HG03460 (cell line): ENCODE results near the gene LRRC66.

Experiments used
- ATAC-seq: cut with Tn5 transposase; IDR thresholded peaks from one replicate; pipeline ENCODE4 v1.9.1; 2021; ENCODE audit not compliant: unreplicated experiment

The LRRC66 gene

DNA sequence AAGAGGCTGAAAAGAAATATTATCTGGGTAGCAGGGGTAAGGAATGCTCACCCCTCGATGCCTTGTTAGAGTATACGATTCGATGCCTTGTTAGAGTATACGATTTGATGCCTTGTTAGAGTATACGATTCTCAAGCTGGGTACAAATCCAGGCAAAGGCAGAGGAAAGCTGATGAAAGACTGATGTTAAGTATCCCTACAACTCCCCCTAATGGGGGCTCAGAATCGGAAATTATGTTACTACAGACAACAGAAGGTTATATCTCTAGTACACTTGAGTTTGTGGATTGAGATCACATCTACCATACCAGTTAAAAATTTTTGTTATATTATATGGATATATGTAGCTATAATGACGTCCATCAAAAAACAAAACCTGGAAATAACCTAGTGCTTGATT lies 4.8 kb downstream of the LRRC66 start:
- ATAC-seq: no peak

DNA sequence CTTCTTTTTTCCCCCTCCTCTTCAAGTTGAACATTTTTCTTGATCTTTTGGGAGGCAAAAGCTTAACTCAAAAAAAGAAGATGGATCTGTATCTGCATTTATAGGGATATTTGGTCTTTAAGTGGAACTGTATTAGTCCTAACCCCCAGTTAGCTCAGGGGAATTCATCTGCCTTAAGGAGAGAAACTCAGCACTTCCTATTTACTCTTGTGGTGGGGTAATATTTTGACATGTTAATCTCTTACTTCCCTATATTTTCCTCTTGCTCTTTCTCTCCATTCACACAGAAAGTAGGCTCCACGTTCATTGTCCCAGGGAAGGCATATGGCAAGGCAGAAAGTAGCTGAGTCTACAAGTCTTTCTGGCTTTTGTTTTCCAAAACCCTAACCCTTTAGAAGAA lies 5.3 kb downstream of the LRRC66 start:
- ATAC-seq: no peak

DNA sequence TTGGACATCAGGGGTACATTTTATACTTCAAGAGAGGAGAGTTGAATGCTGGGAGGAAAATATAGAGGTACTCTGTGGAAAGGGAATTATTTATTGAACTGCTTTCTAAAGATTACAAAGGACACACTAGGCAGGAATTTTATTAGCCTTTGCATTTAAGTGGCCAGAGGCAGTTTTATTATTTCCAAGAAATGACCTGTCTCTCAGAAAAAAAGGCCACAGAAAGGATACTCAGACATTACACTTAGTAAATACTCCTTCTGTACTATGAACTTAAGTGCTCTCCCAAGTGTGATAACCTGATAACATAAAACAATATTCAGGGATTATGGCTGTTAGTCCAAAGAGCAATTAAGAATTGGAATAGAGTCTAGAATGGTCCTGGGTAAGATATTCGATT lies 7.5 kb downstream of the LRRC66 start:
- ATAC-seq: no peak

DNA sequence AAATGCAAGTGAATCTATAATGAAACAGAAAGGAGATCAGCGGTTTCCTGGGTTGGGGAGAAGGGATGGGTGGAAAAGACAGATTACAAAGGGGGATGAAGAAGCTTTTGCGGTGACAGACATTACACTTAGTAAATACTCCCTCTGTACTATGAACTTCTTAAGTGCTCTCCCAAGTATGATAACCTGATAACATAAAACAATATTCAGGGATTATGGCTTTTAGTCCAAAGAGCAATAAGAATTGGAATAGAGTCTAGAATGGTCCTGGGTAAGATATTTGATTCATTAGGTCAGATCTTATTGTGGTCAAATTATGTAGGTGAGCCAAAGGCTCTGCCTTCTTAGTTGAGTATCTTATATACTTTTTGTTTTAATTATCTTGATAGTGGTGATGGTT lies 9.2 kb downstream of the LRRC66 start:
- ATAC-seq: no peak

DNA sequence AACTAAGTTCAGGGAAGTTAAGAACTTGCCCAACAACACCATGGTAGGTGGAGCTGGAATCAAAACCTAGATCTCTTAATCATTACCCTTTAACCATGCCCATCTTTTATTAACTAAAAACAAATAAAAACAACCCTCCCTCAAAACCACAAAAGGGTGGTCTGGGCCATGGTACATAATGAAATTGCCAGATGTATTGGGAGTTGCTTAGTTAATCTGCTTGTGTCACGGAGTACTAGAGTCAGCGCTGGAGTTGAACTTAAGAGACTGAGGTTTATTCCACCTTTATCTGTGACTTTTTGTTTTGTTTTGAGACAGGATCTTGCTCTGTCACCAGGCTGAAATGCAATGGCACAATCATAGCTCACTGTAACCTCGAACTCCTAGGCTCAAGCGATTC lies 13.3 kb downstream of the LRRC66 start:
- no peak for ATAC-seq

DNA sequence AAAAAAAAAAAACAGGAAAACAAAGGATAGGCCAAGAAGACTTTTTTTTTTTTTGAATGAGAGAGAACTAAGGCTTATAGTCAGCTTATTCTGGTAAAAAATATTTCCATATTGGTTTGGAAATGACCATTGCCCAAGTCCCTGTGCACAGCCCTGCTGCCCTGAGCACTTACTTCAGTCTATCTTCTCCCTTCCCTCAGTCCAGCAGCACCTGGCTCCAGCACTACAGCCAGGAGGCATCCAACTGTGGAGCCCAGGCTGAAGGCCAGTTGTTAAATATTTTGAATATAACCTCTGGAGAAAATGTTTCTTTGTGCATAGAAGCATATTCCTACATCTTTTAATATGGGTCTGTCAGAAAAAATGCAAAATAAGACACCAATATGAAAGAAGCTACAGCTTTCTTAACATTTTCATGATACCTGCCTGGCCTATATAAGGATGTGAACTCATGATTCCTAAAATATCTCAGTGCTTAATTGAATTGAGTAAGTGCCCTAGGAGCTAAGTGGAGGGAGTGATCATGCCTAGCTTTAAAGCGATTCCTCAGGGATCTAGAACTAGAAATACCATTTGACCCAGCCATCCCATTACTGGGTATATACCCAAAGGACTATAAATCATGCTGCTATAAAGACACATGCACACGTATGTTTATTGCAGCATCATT lies 14.4 kb downstream of the LRRC66 start:
- no peak for ATAC-seq

DNA sequence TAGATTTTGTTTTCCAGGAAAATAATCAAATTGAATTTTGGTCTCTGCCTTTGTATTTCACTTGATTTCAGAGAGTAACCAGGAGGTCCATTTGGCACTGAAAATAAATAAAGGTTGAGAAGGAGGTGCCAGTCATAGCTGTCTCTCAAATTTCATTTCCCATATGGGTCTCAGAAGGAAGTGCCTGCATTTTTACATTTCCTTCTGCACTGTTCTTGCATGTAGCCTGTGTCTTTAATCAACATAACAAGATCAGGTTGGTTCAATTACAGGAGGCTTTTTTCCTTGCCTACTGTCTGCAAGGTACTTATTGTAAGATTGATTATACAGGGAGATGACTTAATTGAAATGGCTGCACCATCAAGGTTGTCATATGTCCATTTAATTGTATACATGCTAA lies 15.7 kb downstream of the LRRC66 start:
- no peak for ATAC-seq

DNA sequence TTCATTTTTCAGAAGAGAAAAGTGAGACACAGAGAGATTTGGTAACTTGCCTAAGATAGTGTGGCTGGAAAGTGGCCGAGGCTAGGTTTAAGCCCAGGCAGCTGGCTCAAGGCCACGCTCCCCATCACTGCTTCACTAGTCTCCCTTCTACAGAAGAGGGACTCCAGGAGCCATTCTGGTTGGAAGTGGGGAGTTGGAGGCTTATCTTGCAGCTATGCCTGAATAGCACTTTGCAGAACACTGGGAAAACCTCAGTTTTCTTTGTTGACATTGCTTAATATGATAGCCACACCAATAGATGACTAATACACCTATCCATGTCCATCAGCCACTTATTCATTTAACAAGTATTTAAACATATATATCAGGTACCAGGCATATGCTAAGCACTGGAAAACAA lies 18.5 kb downstream of the LRRC66 start:
- ATAC-seq: no peak

DNA sequence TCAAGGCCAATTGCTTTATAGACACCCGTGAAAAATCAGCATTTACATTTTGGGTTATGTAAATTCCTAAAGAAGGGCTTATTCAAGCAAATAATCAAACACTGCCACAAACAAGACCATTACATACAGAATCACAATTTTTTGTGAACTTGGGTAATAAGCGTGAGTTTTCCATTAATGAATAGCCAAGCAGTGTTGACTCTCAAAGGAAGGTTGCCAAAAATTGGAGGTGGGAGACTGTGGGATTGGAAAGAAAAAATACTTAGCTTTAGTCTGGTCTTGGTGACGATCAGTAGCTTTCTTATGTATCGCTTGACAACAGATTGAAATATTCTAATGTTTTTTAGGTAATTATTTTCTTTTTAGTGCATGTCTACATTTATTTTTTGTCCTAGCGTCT lies 20.9 kb downstream of the LRRC66 start:
- no peak for ATAC-seq

DNA sequence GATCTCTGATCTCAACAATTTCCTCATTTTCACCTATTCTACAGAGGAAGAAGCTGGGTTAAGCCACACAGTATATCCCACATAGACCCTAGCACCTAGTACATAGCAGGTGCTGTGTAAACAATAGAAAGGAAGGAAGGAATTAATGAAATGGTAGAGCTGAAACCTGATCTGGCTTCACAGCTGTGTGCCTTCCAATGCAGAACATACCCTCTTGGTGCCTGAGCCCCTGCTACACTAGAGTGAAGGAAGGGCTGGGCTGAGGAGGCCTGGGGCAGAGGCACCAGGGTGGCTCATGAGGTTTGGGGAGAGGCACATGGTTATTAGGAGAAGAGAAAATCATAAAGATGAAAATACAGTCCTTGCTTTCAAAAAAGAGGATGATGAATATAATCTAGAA lies 21.3 kb downstream of the LRRC66 start:
- no peak for ATAC-seq

DNA sequence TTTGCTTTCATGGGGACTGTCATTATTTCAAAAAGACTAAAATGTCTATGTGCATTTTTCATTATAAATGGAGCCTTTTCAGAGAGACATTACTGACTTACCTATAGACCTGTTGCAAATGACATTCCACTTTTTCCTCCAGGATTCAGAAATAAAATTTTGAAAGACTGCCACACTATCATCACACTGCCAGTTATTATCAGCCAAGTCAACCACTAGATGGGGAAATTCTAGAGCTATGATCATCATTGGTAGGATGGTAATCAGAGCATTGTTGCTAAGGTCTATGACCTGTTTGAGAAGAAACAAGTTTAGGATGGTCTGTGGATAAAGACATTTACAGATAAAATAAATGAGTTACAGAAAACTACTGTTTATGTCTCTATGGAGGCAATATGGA lies 22.5 kb downstream of the LRRC66 start:
- no peak for ATAC-seq

DNA sequence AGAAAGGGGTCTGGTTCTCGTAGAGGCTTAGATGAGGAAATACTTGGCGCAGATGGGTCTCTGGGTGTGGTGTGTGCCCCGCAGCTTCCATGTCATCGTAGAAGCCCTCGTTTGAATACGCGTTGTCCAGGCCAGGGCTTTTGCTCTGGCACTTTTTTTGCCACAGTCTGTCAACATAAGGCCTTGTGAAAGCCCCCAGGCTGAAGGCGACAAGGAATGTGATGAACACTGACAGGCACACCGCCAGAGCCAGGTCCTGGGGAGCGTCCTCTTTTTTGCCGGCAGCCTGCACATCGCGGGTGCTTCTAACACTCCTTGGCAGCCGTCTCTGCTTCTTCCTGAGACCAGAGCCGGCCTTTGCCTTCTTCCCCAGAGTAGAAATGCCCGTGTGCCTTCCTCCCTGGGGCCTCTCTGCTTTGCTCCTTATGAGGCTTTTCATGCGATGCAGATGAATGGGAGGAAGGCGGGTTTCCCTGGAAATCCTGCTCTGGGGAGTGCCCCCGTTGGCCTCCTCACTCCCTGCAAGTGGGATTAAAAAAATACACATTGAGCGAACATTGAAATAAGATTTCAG lies 24.4 kb downstream of the LRRC66 start:
- no peak for ATAC-seq

DNA sequence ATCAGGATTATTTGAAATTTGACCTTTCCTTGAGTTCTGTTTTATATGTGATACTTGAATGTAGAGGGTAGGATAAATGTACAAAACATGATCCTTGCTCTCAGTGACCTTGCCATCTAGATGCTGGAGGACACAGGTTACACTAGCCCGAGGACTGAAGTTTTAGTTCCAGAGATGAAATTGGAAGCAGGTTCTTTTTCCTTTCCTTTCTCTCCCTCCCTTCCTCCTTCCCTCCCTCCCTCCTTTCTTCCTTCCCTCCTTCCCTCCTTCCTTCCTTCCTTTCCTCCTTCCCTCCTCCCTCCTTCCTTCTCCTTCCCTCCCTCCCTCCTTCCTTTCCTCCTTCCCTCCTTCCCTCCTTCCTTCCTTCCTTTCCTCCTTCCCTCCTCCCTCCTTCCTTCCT lies 54.3 kb downstream of the LRRC66 start:
- no peak for ATAC-seq

DNA sequence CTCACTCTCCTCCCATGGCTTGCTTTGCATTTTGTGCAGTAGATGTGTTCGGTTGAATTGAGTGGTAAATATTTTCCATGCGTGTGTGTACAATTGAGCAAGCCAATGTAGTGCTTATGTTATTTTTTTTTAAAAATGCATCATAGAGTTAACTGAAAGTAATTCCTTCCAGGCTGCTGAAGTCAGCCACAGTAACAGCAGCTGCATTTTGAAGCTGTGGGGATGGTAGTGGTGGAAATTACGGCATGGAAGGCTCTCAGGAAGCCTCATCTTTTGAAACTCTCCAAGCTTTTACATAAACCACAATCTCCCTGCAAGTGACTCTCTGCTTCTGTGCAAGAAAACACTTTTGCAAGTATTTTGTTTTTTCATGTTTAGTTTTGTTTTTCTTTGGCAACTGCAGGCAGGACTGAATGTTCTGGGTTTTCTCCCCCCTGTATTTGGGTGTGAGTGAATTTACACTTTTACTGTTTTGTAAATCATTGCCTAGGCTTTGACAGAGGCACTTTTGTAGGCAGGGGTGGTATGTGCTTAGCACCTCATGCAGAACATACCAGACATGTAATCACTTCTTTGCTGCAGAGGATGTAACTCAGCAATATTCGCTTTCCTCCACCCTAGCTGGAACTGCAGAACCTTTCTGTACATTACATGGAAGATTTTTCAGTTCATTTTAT lies 56.2 kb downstream of the LRRC66 start:
- ATAC-seq: no peak

DNA sequence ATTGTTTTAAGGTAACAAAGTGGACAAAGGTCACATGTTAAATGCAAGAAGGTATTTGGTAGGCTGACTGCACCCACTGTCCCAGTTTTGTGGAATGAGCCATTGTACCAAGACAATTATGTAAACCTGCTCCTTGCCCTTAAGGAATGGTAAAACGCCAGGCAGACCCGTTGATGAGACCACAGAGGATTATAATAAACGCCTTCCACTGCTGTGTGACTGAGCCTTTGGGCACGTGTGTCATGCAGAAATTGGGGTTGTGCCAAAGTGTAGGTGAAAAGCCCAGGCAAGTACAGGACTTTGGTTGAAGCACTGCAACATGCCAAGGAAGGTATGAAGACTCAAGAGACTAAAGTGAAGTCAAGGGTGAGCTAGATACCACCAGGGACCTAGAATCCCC lies 59.7 kb downstream of the LRRC66 start:
- no peak for ATAC-seq

DNA sequence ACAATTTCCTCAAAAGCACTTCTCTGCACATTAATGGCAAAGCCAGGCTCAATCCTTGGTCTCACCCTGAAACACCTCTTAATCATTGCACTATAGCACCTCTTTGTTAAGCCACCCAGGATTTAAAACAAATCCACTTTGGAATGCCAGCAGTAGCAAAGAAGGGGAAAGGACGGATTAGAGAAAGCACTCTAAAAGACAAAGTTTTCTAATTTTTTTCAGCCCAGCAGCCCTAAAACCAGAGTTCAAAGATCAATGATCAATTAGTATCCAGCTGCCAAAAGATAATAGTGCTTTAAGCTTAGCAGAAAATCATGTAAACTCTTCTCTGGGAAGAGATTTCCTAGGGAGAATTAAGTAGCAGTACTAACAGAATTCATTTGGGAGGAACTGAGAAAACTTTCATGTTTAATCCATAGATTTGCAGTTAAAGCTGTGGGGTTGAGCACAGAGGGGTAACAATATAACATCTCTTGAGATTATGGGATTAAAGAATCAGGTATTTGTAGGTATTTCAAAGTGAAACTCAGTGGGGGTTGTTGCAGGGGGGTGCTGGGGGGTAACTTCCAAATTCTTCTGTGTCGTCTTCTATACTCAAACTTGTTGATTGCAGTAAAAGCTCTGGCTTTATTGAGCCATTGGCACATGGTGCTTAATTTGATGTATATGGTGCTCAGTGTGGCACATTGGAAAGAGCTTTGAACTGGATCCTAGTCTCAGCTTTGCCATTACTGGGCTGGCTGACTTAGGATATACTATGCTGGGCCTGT lies 61.8 kb downstream of the LRRC66 start:
- no peak for ATAC-seq
